Measurements from ENCODE around the gene ZNF565.
"Not testable (repeated sequence)": the region's sequence is repeated elsewhere in the genome, so short reads cannot be mapped to it uniquely, and the experiment has no call there.

Gene ZNF565

DNA sequence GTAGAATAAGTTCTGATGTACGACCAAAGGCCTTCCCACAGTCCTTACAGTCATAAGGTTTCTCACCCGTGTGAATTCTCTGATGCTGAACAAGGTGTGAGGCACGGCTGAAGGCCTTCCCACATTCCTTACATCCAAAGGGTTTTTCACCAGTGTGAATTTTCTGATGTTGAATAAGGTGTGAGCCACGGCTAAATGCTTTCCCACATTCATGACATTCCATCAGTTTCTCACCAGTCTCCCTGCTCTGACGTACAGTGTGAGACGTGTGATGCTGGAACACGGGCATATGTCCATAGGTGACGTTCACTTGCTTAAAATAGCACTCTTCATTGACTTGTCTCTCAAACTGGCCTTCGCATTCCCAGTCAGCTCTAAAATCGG lies 31.2 kb downstream of the ZNF565 start:
- peaks cover 0 to 10% (median 0%) of the 10 kb centered on the region in 5 donors for H3K27me3 ChIP-seq (ENCODE audit: control insufficient read depth in 5 of 5, insufficient read depth in 4 of 5, low read length in 5 of 5)
- H3K4me3 ChIP-seq (ENCODE audit: low read depth in 1 of 5, low read length in 5 of 5), result no peak overlapping the region
- H3K4me1 ChIP-seq (ENCODE audit: control insufficient read depth in 5 of 5, insufficient read depth in 5 of 5, low read length in 5 of 5), result peaks cover 0 to 10% (median 0%) of the 10 kb centered on the region in 5 donors
- H3K36me3 ChIP-seq (ENCODE audit: control insufficient read depth in 5 of 5, insufficient read depth in 5 of 5, low read length in 5 of 5), result peaks cover 4 to 15% (median 13%) of the 10 kb centered on the region in 5 donors
- peaks cover 0 to 5% (median 0%) of the 10 kb centered on the region in 5 donors for H3K9me3 ChIP-seq (ENCODE audit: control insufficient read depth in 5 of 5, low read length in 5 of 5)
- peak overlapping the region in 1 of 5 donors; percentile 94 for H3K9ac ChIP-seq (ENCODE audit: low read length in 5 of 5)
- no peak overlapping the region for H3K27ac ChIP-seq (ENCODE audit: low read depth, low read length)

- peaks cover 0 to 10% (median 0%) of the 10 kb centered on the region in 5 donors for H3K4me1 ChIP-seq (ENCODE audit: control insufficient read depth in 5 of 5, insufficient read depth in 5 of 5, low read length in 5 of 5)
- H3K36me3 ChIP-seq (ENCODE audit: control insufficient read depth in 5 of 5, insufficient read depth in 5 of 5, low read length in 5 of 5), result peaks cover 4 to 15% (median 13%) of the 10 kb centered on the region in 5 donors
- peak overlapping the region in 1 of 5 donors; percentile 94 for H3K9ac ChIP-seq (ENCODE audit: low read length in 5 of 5)
- no peak overlapping the region for H3K27ac ChIP-seq (ENCODE audit: low read depth, low read length)
- no peak overlapping the region for H3K4me3 ChIP-seq (ENCODE audit: low read depth in 1 of 5, low read length in 5 of 5)
- peaks cover 0 to 5% (median 0%) of the 10 kb centered on the region in 5 donors for H3K9me3 ChIP-seq (ENCODE audit: control insufficient read depth in 5 of 5, low read length in 5 of 5)
- H3K27me3 ChIP-seq (ENCODE audit: control insufficient read depth in 5 of 5, insufficient read depth in 4 of 5, low read length in 5 of 5), result peaks cover 0 to 10% (median 0%) of the 10 kb centered on the region in 5 donors
These were observed 31.7 kb downstream of the ZNF565 start for GRCh38 chr19:36182612-36183244.

DNA sequence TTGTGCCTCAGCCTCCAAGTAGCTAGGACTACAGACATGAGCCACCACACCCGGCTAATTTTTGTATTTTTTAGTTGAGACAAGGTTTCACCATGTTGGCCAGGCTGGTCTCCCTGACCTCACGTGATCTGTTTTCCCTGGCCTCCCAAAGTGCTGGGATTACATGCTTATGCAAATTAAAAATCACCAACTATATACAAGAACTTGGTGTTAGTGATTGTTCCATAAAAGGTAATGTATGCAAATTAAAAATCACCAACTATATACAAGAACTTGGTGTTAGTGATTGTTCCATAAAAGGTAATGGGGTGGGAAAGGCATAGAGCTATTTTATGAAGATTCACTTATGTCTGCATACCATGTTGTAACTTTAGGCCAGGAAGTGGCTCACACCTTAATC lies 35.4 kb downstream of the ZNF565 start:
- H3K4me1 ChIP-seq (ENCODE audit: control insufficient read depth in 5 of 5, insufficient read depth in 5 of 5, low read length in 5 of 5); H3K4me3 ChIP-seq (ENCODE audit: low read depth in 1 of 5, low read length in 5 of 5); H3K27me3 ChIP-seq (ENCODE audit: control insufficient read depth in 5 of 5, insufficient read depth in 4 of 5, low read length in 5 of 5); H3K9me3 ChIP-seq (ENCODE audit: control insufficient read depth in 5 of 5, low read length in 5 of 5); H3K9ac ChIP-seq (ENCODE audit: low read length in 5 of 5); H3K27ac ChIP-seq (ENCODE audit: low read depth, low read length): not testable (repeated sequence)
- H3K36me3 ChIP-seq (ENCODE audit: control insufficient read depth in 5 of 5, insufficient read depth in 5 of 5, low read length in 5 of 5), result peaks cover 4 to 15% (median 13%) of the 10 kb centered on the region in 5 donors

- H3K36me3 ChIP-seq (ENCODE audit: control insufficient read depth in 5 of 5, insufficient read depth in 5 of 5, low read length in 5 of 5); H3K4me3 ChIP-seq (ENCODE audit: low read depth in 1 of 5, low read length in 5 of 5); H3K27me3 ChIP-seq (ENCODE audit: control insufficient read depth in 5 of 5, insufficient read depth in 4 of 5, low read length in 5 of 5); H3K27ac ChIP-seq (ENCODE audit: low read depth, low read length); H3K4me1 ChIP-seq (ENCODE audit: control insufficient read depth in 5 of 5, insufficient read depth in 5 of 5, low read length in 5 of 5); H3K9me3 ChIP-seq (ENCODE audit: control insufficient read depth in 5 of 5, low read length in 5 of 5); H3K9ac ChIP-seq (ENCODE audit: low read length in 5 of 5): not testable (repeated sequence)
These were observed 40.6 kb downstream of the ZNF565 start for GRCh38 chr19:36173846-36174245.

GRCh38 chr19:36172852-36173251 lies 41.6 kb downstream of the ZNF565 start:
- H3K4me3 ChIP-seq (ENCODE audit: low read depth in 1 of 5, low read length in 5 of 5), result no peak overlapping the region
- H3K27ac ChIP-seq (ENCODE audit: low read depth, low read length), result no peak overlapping the region
- no peaks in the 10 kb centered on the region for H3K9me3 ChIP-seq (ENCODE audit: control insufficient read depth in 5 of 5, low read length in 5 of 5)
- peaks cover 0 to 9% (median 3%) of the 10 kb centered on the region in 5 donors for H3K4me1 ChIP-seq (ENCODE audit: control insufficient read depth in 5 of 5, insufficient read depth in 5 of 5, low read length in 5 of 5)
- no peaks in the 10 kb centered on the region for H3K36me3 ChIP-seq (ENCODE audit: control insufficient read depth in 5 of 5, insufficient read depth in 5 of 5, low read length in 5 of 5)
- H3K9ac ChIP-seq (ENCODE audit: low read length in 5 of 5), result no peak overlapping the region
- no peaks in the 10 kb centered on the region for H3K27me3 ChIP-seq (ENCODE audit: control insufficient read depth in 5 of 5, insufficient read depth in 4 of 5, low read length in 5 of 5)

DNA sequence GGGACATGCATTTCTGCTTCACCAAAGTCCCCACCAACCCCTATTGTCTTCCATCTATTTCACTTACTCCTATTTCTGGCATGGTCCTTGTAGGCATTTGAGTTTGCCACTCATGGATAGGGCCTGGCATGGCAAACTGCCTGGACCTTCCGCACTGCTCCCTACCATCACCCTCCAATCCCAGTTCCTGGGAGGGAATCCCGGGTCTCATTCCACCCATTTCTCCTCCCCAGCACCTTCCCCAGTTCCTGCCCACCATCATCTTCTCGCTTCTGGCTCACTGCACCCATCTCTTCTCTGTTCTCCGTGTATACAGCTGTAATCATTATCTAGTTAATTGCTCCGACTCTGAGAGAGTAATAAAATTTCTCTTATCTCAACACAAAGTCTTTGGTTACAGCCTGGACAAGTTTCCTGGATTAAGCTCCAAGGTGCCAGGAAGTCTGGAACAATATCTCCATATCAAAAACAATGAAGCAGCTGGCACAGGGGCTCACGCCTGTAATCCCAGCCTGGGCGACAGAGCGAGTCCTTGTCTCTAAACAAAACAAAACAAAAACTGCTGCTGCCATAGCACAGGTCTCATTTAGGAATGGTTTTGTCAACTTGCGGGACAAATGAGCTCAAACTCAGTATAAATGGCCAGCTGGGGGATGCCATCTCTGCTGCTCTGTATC lies 45.2 kb downstream of the ZNF565 start:
- Histone ChIP-seq H3K27ac (ENCODE audit: low read depth, low read length) (peak overlapping the region; percentile 7), H3K4me1 (ENCODE audit: control insufficient read depth in 5 of 5, insufficient read depth in 5 of 5, low read length in 5 of 5) (peaks cover 0 to 9% (median 3%) of the 10 kb centered on the region in 5 donors), H3K36me3 (ENCODE audit: control insufficient read depth in 5 of 5, insufficient read depth in 5 of 5, low read length in 5 of 5) (no peaks in the 10 kb centered on the region), H3K4me3 (ENCODE audit: low read depth in 1 of 5, low read length in 5 of 5) (peak overlapping the region in 1 of 5 donors; percentile 13), H3K27me3 (ENCODE audit: control insufficient read depth in 5 of 5, insufficient read depth in 4 of 5, low read length in 5 of 5) (no peaks in the 10 kb centered on the region), H3K9ac (ENCODE audit: low read length in 5 of 5) (peak overlapping the region in 1 of 5 donors; percentile 41), H3K9me3 (ENCODE audit: control insufficient read depth in 5 of 5, low read length in 5 of 5) (no peaks in the 10 kb centered on the region)

- Histone ChIP-seq H3K4me3 (ENCODE audit: low read depth in 1 of 5, low read length in 5 of 5) (no peak overlapping the region), H3K9me3 (ENCODE audit: control insufficient read depth in 5 of 5, low read length in 5 of 5) (no peaks in the 10 kb centered on the region), H3K9ac (ENCODE audit: low read length in 5 of 5) (no peak overlapping the region), H3K4me1 (ENCODE audit: control insufficient read depth in 5 of 5, insufficient read depth in 5 of 5, low read length in 5 of 5) (peaks cover 0 to 1% (median 0%) of the 10 kb centered on the region in 5 donors), H3K27me3 (ENCODE audit: control insufficient read depth in 5 of 5, insufficient read depth in 4 of 5, low read length in 5 of 5) (no peaks in the 10 kb centered on the region), H3K27ac (ENCODE audit: low read depth, low read length) (no peak overlapping the region), H3K36me3 (ENCODE audit: control insufficient read depth in 5 of 5, insufficient read depth in 5 of 5, low read length in 5 of 5) (peaks cover 0 to 6% (median 0%) of the 10 kb centered on the region in 5 donors)
These were observed 50.7 kb downstream of the ZNF565 start for GRCh38 chr19:36163813-36164212.

DNA sequence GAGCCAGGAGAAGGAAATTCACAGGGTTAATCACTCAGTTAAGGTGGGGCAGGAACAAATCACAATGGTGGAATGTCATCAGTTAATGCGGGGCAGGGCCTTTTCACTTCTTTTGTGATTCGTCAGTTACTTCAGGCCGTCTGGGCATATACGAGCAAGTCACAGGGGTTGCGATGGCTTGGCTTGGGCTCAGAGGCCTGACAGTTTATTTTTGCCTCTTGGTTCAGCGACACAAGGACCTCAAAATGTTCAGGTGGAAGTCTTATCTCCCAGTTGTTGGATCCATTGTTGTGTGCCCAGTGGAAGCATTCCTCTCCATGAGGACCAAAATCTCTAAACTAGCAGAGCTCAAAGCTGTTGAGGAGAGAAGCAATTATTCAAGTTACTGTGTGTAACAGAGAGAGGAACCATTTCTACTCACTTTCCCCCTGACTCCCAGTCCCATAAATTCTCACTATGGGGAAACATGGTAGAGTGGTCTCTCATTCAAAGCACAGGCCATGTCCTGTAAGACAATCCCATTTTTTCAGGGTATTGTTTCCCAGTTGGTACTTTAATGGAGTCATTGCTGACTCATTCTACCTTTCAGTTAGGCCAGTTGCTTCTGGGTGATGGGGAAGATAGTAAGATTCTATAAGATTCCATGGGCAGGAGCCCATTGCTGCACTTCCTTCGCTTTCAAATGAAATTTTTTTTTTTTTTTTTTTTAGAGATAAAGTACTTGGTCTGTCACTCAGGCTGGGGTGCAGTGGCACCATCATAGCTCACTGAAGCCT lies 53.5 kb downstream of the ZNF565 start:
- Histone ChIP-seq H3K4me3 (ENCODE audit: low read depth in 1 of 5, low read length in 5 of 5) (no peak overlapping the region), H3K27me3 (ENCODE audit: control insufficient read depth in 5 of 5, insufficient read depth in 4 of 5, low read length in 5 of 5) (no peaks in the 10 kb centered on the region), H3K36me3 (ENCODE audit: control insufficient read depth in 5 of 5, insufficient read depth in 5 of 5, low read length in 5 of 5) (peaks cover 0 to 6% (median 0%) of the 10 kb centered on the region in 5 donors), H3K27ac (ENCODE audit: low read depth, low read length) (no peak overlapping the region), H3K4me1 (ENCODE audit: control insufficient read depth in 5 of 5, insufficient read depth in 5 of 5, low read length in 5 of 5) (no peaks in the 10 kb centered on the region), H3K9me3 (ENCODE audit: control insufficient read depth in 5 of 5, low read length in 5 of 5) (no peaks in the 10 kb centered on the region), H3K9ac (ENCODE audit: low read length in 5 of 5) (no peak overlapping the region)

GRCh38 chr19:36153126-36153525 lies 61.3 kb downstream of the ZNF565 start:
- H3K9ac ChIP-seq (ENCODE audit: low read length in 5 of 5), result peak overlapping the region in 2 of 5 donors; percentile 54 to 96
- no peaks in the 10 kb centered on the region for H3K27me3 ChIP-seq (ENCODE audit: control insufficient read depth in 5 of 5, insufficient read depth in 4 of 5, low read length in 5 of 5)
- H3K36me3 ChIP-seq (ENCODE audit: control insufficient read depth in 5 of 5, insufficient read depth in 5 of 5, low read length in 5 of 5), result peaks cover 2 to 26% (median 25%) of the 10 kb centered on the region in 5 donors
- peak overlapping the region; percentile 90 for H3K27ac ChIP-seq (ENCODE audit: low read depth, low read length)
- H3K4me3 ChIP-seq (ENCODE audit: low read depth in 1 of 5, low read length in 5 of 5), result peak overlapping the region; percentile 70 to 80 (median 77)
- peaks cover 3 to 27% (median 22%) of the 10 kb centered on the region in 5 donors for H3K4me1 ChIP-seq (ENCODE audit: control insufficient read depth in 5 of 5, insufficient read depth in 5 of 5, low read length in 5 of 5)
- no peaks in the 10 kb centered on the region for H3K9me3 ChIP-seq (ENCODE audit: control insufficient read depth in 5 of 5, low read length in 5 of 5)
